Right lobe of liver (tissue), 6 donors: ENCODE measurements around the gene LRRC1. TPM values are rescaled to one million over a fixed set of nuclear protein-coding genes. Genes with fewer than 3 reads are reported as not detected.

ENCODE experiments used
- ATAC-seq, 4 donors: fragments of 200-7000 bp; cut with Tn5 transposase; one replicate each; pipeline ENCODE4 v1.9.1; 2020; ENCODE audit warnings: mild to moderate bottlenecking in 4 of 4, moderate library complexity in 4 of 4
- DNase-seq, 3 donors: peaks; one replicate each; pipeline ENCODE4 v3.0.0-alpha.2; 2020
- H3K27ac ChIP-seq, 3 donors: fragments of 200-600 bp; one replicate each; pipeline ENCODE4 v1.8.0; 2022
- H3K27me3 ChIP-seq, 2 donors: fragments of 200-600 bp; one replicate each; pipeline ENCODE4 v1.8.0; 2022
- H3K36me3 ChIP-seq, 4 donors: fragments of 200-600 bp; sonication (generic) in 1 of 4; one replicate each; pipeline versions ENCODE4 v1.5.1 to v1.8.0; 2017 to 2022; ENCODE audit warnings: control low read depth in 1 of 4
- H3K4me1 ChIP-seq, 4 donors: fragments of 200-600 bp; sonication (generic) in 1 of 4; one replicate each; pipeline versions ENCODE4 v1.5.1 to v1.8.0; 2017 to 2022; ENCODE audit warnings: control low read depth in 1 of 4
- H3K4me3 ChIP-seq, 3 donors: fragments of 200-600 bp; one replicate each; pipeline ENCODE4 v1.8.0; 2022
- H3K9me3 ChIP-seq, 4 donors: fragments of 200-600 bp; sonication (generic) in 1 of 4; one replicate each; pipeline versions ENCODE4 v1.5.1 to v1.8.0; 2017 to 2022; ENCODE audit warnings: control low read depth in 1 of 4
- POLR2A ChIP-seq: fragments of 450-650 bp; IDR thresholded peaks from one replicate; pipeline ENCODE4 v1.6.1; 2017; ENCODE audit warnings: antibody characterized with exemption, mild to moderate bottlenecking
- WGBS: methylation state at CpG from one replicate; pipeline ENCODE4 v1.1.6; 2018; ENCODE audit warnings: low coverage, low lambda C conversion rate; ENCODE audit not compliant: insufficient coverage; ENCODE audit errors: missing lambda C conversion rate; 5-methylcytosine and 5-hydroxymethylcytosine counted together
- intact Hi-C, 2 donors: fragments of 100-400 bp; cut with DNase I; formaldehyde crosslinking; loops; one replicate each; pipeline versions ENCODE4 v1.11.2 to v1.14.1; 2022
- total RNA-seq, 6 experiments: library from RNA; depleted of rRNA in 2 of 6; stranded (reverse); fragments of >200 nt in 2 of 6; fragmentation: NEBNext Ultra II Directional in 3 of 6; extraction: Animal tissue kit (Norgen Biotek cat#: 25700) in 3 of 6; gene quantifications; one replicate each; pipeline versions ENCODE4 v1.1.0 to v1.2.4, GENCODE V29; 2016 to 2023
- TF ChIP-seq, protein P1 (sequence below), 4 donors: fragments of 200-600 bp in 3 of 4; fragments of 450-650 bp in 1 of 4; IDR thresholded peaks; one replicate each; pipeline versions ENCODE4 v1.5.1 to v1.8.0; 2016 to 2022; ENCODE audit warnings: antibody characterized with exemption in 4 of 4, mild to moderate bottlenecking in 2 of 4
- donor health status: DM: no; HTN: yes; CAD: no.
- donor health status: DM: no; HTN: no; CAD: no.
- donor health status: DM: no; HTN: no; CAD: no.
- donor health status: DM: no; HTN: yes; CAD: no.
- donor health status: DM: no; HTN: yes; CAD: no.

Gene LRRC1
- total RNA-seq, 6 experiments from 2014 or later, result 0.46 to 3.2 (median 1.4) TPM

DNA sequence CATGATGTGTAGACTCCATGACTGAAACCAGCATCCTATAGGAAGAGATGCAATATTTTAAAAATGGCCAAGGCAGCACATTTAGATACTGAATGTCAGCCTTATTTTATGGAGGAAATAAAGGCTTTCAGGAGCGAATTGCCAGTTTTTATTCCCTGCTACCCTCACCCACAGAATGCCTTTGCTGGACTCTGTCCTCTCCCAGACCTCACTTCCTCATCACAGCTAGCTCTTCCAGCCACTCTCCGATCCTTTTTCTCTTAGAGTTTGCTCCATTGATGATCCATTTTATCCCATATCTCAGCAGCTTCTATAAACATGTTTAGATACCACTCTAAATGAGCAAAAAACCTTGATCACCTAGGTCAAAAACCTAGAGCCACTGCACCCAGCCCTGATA is 137.7 kb downstream of the LRRC1 start:
- intact Hi-C loops, result no loop called here
- H3K9me3 ChIP-seq, result no peaks in the 10 kb centered on the region
- no peak overlapping the region for H3K4me3 ChIP-seq
- H3K36me3 ChIP-seq, result no peaks in the 10 kb centered on the region
- H3K27ac ChIP-seq, result no peak overlapping the region
- H3K27me3 ChIP-seq, result no peaks in the 10 kb centered on the region
- H3K4me1 ChIP-seq, result no peaks in the 10 kb centered on the region
- ATAC-seq (no peak), DNase-seq (no peak)
- WGBS, result 52% methylated on average over 2 of the region's 2 CpGs
- no peak for TF ChIP-seq POLR2A
- TF ChIP-seq, protein P1, sequence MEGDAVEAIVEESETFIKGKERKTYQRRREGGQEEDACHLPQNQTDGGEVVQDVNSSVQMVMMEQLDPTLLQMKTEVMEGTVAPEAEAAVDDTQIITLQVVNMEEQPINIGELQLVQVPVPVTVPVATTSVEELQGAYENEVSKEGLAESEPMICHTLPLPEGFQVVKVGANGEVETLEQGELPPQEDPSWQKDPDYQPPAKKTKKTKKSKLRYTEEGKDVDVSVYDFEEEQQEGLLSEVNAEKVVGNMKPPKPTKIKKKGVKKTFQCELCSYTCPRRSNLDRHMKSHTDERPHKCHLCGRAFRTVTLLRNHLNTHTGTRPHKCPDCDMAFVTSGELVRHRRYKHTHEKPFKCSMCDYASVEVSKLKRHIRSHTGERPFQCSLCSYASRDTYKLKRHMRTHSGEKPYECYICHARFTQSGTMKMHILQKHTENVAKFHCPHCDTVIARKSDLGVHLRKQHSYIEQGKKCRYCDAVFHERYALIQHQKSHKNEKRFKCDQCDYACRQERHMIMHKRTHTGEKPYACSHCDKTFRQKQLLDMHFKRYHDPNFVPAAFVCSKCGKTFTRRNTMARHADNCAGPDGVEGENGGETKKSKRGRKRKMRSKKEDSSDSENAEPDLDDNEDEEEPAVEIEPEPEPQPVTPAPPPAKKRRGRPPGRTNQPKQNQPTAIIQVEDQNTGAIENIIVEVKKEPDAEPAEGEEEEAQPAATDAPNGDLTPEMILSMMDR (IDR thresholded peaks at IDR 0.05), result no peak

DNA sequence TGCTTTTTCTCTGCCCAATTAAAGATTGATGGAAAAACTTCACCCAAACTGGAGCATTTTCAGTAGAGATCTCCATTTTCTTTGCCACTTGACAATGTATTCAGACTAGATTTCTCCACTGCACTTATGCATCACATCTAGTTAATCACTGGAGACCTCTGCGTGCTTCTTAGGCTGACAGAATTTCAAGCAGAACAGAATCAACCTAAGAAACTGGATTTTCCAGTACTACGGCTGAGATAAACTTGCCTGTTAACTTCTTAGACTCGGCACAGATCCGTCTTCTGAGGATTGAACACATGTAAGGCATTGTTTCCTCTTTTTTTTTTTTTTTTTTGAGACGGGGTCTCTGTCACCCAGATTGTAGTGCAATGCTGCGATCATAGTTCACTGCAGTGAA is 139.2 kb downstream of the LRRC1 start:
- DNase-seq (no peak), ATAC-seq (no peak)
- TF ChIP-seq, protein P1 (IDR thresholded peaks at IDR 0.05), result no peak
- TF ChIP-seq POLR2A, result no peak
- no peaks in the 10 kb centered on the region for H3K27me3 ChIP-seq
- no peaks in the 10 kb centered on the region for H3K9me3 ChIP-seq
- intact Hi-C loops, result no loop called here
- WGBS, result 71% methylated on average over 6 of the region's 6 CpGs
- H3K4me1 ChIP-seq, result no peaks in the 10 kb centered on the region
- no peak overlapping the region for H3K4me3 ChIP-seq
- no peaks in the 10 kb centered on the region for H3K36me3 ChIP-seq
- no peak overlapping the region for H3K27ac ChIP-seq

DNA sequence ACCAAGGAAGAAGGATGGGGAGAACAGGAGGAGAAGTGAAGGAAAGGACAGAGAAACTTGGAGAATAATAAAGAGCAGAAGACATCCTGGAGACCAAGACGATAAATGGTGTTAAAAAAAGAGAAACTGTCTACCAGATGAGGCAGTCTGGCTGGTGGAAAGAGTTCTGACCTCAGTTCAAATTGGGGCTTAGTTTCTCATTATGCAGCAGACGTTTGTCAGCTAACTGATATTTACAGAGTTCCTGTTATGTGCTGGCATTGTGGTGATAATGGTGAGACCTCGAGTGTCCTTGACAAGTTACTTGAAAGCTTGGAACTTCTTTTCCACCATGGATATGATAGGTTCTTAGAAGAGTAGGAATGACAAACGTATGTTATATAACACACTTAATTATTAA is 142.7 kb downstream of the LRRC1 start:
- ATAC-seq, result no peak
- no peaks in the 10 kb centered on the region for H3K9me3 ChIP-seq
- H3K4me1 ChIP-seq, result no peaks in the 10 kb centered on the region
- H3K27ac ChIP-seq, result no peak overlapping the region
- DNase-seq, result no peak
- H3K27me3 ChIP-seq, result no peaks in the 10 kb centered on the region
- intact Hi-C loops, result no loop called here
- TF ChIP-seq POLR2A, result no peak
- TF ChIP-seq, protein P1 (IDR thresholded peaks at IDR 0.05), result no peak
- WGBS, result 29% methylated on average over 4 of the region's 4 CpGs
- H3K36me3 ChIP-seq, result no peaks in the 10 kb centered on the region
- H3K4me3 ChIP-seq, result no peak overlapping the region

DNA sequence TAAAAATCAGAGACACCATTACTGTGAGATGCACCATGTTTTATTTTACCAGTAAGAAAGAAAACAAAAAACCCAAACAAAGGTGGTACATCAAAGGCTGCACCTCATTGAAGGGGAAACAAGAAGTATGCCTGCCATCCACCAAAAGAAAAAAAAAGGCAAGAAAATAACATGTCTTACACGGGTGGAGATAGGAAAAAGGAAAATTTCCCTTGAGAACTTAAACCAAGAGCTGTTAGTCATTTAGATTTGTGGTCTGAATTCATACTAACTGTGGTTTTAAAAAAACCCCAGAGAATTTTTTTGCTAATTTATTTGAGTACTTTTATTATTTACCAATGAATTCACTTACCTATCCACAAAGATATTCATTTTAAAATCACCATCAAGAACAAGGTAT is 144.0 kb downstream of the LRRC1 start:
- no peak for ATAC-seq

More for the DNA sequence above, 144.0 kb downstream of the LRRC1 start:
- TF ChIP-seq, protein P1 (IDR thresholded peaks at IDR 0.05), result no peak
- no peak for TF ChIP-seq POLR2A
- 20% methylated on average over 1 of the region's 1 CpG for WGBS
- Histone ChIP-seq H3K4me1 (no peaks in the 10 kb centered on the region), H3K9me3 (no peaks in the 10 kb centered on the region), H3K4me3 (no peak overlapping the region), H3K27ac (no peak overlapping the region), H3K36me3 (no peaks in the 10 kb centered on the region), H3K27me3 (no peaks in the 10 kb centered on the region)
- intact Hi-C loops, result no loop called here
- DNase-seq, result no peak
